Subcutaneous adipose tissue (tissue), 4 donors: ENCODE data around the gene CSNK1G1. TPM values are rescaled to one million over a fixed set of nuclear protein-coding genes. Genes with fewer than 3 reads are reported as not detected.

Source experiments
- total RNA-seq, 4 donors: library from RNA; depleted of rRNA; stranded (reverse); fragments of >200 nt; gene quantifications; one replicate each; pipeline ENCODE4 v1.1.0, GENCODE V29; 2016
- TF ChIP-seq, protein P1 (sequence below): fragments of 450-650 bp; IDR thresholded peaks from one replicate; pipeline ENCODE4 v1.5.1; 2016; ENCODE audit warnings: low read depth, mild to moderate bottlenecking, control low read depth, antibody characterized with exemption, moderate library complexity

CSNK1G1 gene
- total RNA-seq, 4 donors from 2014 or later: 13.0 to 26.7 (median 16.2) TPM

DNA sequence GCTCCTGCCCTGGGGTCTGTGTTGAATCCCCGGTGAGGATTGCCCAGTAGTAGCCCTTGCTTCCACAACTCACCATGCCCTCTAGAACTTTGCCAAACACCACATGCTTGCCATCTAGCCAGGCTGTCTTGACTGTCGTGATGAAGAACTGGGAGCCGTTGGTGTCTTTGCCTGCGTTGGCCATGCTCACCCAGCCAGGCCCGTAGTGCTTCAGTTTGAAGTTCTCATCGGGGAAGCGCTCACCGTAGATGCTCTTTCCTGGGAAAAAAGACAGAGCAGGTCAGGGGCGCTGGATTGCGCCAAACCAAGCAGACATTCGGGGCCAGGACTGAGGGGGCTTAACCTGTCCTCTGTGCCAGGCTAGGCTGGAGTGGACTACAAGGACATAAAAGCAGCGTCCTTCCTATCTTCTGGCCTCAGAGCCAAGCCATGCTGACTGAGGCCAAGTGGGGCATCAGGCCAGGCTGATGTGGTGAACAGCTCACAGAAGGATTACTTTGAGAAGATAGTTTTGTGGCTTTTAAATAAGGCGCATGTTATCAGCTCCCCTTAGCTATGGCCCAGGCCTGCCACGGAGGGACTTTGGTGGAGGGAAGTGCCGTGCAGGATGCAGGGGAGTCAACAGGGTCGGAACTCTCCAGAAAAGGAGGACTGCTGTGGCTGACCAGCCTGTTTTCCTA is 199.2 kb downstream of the CSNK1G1 start:
- TF ChIP-seq, protein P1, sequence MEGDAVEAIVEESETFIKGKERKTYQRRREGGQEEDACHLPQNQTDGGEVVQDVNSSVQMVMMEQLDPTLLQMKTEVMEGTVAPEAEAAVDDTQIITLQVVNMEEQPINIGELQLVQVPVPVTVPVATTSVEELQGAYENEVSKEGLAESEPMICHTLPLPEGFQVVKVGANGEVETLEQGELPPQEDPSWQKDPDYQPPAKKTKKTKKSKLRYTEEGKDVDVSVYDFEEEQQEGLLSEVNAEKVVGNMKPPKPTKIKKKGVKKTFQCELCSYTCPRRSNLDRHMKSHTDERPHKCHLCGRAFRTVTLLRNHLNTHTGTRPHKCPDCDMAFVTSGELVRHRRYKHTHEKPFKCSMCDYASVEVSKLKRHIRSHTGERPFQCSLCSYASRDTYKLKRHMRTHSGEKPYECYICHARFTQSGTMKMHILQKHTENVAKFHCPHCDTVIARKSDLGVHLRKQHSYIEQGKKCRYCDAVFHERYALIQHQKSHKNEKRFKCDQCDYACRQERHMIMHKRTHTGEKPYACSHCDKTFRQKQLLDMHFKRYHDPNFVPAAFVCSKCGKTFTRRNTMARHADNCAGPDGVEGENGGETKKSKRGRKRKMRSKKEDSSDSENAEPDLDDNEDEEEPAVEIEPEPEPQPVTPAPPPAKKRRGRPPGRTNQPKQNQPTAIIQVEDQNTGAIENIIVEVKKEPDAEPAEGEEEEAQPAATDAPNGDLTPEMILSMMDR: no peak

DNA sequence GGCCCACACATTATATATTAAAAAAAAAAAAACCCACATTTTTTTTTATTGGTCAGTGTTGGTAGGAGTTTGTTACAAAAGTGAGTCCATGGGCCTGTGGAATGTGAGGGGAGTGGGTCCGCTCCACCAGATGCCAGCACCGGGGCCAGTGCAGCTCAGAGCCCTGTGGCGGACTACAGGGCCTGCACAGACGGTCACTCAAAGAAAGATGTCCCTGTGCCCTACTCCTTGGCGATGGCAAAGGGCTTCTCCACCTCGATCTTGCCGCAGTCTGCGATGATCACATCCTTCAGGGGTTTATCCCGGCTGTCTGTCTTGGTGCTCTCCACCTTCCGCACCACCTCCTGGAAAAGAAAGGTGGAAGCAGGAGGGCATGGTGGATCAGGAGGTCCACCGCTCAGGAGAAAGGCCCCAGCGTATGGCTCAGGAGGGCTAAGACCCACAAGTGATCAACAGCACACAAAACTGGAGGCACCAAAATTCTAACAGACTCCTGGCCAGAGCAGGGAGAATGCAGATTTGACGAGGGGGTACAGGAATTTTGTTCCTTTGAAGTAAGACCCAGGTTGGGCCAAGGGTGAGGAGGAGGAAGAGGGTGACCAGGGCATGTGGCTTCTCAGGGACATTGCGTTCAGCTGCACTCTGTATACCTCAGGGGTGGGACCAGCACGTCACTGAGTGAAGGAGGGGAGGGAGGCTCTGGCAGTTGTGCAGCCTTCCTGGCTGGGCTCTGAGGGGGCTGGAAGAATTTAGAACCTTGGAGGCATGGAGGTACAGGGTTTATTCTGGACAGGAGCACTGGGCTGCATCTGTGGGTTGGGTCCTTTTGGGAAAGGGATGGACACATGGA is 199.9 kb downstream of the CSNK1G1 start:
- TF ChIP-seq, protein P1: no peak

DNA sequence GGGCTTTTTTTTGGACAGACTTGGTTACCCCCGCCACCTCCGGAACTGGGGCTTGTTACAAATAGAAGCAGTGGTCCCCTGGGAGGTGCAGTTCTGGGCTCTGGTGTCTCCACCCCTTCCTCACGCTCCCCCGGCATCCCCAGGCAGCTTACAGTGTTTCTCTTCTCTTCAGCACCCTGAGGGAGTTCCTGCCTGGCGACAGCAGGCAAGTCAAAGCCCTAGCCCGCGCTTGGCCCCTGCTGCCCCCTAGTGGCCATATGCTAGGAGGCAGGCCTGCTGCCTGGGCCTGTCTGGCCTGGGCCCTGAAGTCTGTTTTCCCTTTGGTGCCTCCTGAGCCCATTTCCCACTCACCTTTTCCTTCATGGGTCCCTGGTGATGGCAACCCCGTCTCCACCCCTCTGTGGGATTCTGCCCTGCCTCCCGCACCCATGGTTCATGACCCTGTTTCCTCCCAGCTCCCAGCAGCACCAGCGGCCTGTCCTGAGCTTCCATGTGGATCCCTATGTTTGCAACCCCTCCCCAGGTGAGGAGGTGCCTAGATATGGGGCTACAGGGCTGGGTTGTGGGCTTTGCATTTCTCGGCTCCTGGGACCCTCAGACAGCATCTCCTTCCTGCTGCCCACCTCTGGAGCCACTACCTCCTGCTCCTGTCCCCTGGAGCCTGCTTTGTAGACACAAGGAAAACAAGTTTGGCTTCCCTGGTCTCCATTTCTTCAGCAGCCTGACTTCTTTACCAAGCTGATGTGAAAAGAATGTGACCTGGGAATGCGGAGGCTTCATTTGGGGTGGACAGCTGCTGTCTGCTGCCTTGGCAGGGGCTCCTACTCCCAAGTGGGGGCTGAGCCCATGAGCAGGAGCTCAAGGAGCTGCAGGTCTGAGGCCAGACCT is 202.2 kb downstream of the CSNK1G1 start:
- TF ChIP-seq, protein P1: no peak

DNA sequence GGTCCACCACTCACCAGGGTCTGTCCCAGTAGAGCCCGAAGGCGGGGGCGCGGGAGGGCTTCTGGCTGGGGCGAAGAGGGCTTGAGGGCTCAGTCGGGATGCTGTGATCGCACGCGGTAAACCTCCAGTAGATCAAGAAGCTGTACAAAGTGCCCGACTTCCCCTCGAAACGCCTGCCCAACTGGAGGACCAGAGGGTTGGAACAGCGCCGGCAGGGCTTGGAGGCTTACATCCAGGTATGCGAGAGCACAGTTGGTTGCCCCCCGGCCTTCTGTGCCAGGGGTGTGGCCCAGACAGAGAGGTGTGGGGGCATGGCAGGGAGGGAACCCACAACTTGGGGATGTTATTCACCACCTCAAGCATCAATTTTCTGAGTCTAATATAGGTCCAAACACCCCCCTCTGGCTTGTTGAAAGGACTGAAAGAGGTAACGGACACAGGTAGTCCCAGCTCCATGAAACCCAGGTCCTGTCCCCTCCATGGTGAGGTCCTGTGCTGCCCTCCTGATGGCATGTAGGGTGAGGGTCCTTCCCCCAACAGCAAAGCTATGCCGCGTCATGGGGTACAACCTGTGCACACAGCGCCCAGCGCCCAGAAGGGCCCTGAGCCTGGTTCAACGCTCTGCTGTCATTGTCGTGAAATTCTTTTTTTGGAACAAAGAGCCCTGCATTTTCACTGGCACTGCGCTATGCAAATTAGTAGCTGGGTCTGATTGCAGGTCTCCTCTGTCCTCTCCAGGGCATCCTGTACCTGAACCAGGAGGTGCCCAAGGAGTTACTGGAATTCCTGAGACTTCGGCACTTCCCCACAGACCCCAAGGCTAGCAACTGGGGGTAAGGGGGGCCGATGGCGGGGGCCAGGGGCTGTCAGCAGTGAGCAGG is 203.2 kb downstream of the CSNK1G1 start:
- TF ChIP-seq, protein P1: no peak

DNA sequence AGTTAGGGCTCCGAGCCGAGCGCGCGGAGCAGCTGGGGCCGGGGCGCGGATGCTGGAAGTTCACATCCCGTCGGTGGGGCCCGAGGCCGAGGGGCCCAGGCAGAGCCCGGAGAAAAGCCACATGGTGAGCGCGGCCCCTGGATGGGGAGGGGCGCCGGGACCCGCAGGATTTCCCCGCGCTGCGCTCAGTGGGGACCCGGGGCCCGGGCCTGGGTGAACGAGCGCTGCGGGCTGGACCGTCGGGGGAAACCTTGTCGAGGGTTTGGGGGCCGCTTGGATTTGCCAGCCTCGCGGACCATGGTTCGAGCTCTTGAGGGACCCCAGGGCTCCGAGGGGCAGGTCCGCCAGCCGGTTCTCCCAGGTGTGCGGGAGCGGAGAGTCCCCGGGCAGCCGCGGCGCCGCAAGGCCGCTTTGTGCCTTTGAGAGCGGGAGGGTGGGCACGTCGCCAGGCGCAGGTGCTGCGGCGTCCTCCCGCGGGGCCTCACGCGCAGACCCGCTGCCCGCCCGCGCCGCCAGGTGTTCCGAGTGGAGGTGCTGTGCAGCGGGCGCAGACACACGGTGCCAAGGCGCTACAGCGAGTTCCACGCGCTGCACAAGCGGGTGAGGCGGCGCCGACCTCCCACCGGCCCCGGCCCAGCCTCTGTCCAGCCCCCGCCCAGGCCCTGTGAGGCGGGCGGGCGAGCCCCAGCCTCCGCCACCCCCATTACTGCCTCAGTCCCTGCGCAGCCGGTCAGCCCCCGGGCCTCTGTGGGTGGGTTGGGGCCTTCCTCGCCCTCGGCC is 204.1 kb downstream of the CSNK1G1 start, which contains the start of gene SNX22:
TSS of gene SNX22 (plus strand) at position 5 of the 780 bp plus-strand sequence. CDS start at position 50, 45 bp downstream.
- TF ChIP-seq, protein P1: no peak
